HG03108 (cell line): ENCODE measurements around the gene PCNA.

ENCODE experiments used
- ATAC-seq: cut with Tn5 transposase; IDR thresholded peaks from one replicate; pipeline ENCODE4 v1.9.1; 2021; ENCODE audit warnings: moderate library complexity; ENCODE audit not compliant: unreplicated experiment

Gene PCNA

DNA sequence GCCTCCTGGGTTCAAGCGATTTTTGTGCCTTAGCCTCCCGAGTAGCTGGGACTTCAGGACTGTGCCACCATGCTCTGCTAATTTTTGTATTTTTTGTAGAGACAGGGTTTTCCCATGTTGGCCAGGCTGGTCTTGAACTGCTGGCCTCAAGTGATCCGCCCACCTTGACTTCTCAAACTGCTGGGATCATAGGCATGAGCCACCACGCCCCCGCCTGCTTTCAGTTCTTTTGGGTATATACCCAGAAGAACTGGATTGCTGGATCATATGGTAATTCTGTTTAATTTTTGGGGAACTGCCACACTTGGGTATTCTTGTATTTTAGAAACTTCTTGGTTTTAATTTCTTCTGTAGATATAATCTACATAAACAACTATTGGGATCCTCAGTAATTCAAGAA is 24.1 kb upstream of the PCNA start:
- no peak for ATAC-seq

DNA sequence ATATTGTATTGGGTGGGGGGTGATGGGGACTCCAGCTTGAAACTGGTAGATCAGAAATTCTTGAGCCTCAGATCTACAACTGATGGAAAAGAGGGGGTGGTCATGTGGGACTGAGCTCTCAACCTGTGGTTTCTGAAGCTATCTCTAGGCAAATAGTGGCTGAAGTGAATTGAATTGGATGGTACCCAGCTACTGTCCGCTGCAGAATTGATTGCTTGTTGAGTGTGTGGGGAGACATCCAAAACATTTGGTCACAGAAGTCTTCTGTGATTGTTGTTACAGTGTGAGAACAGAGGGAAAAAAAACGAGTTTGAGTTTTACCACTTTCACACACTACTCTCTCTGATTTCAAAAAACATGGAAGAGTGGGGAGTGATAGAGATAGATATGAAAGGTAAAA is 21.9 kb upstream of the PCNA start:
- no peak for ATAC-seq

DNA sequence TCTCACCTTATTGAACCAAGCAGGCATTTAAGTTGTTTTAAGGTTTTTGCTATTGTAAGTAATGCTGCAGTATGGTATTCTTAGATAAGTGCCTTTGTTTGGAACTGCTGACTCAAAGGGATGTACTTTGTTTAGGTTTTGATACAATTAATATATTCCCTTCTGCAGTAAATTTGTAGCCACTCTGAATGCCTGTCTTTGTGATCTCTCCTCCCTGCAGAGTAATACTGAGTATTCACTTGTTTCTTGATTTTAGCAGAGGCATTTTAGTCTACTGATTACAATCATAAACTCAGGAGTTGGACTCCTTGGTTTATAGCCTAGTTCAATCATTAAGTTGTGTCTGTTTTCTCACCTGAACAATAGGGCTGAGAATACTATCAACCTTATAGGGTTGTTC is 20.4 kb upstream of the PCNA start:
- no peak for ATAC-seq

DNA sequence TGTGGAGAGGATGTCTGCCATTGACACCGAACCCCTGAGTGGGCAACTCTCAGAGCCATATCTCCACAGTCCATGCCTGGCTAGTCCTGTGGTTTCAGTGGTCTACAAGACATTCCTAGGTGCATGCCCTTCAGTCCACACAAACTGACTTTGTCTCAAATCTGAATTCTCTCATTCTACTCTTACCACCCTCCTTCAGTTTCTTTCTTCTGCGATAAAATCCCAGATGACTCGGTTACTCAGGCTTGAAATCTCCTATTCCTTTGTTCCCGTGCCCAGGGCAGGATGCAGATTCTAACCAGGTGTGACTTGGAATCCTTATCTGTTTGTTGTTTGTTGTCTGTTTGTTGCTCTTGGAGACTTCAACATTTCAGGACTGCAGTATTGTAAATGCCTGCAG is 16.3 kb upstream of the PCNA start:
- ATAC-seq, result peak; percentile 28

DNA sequence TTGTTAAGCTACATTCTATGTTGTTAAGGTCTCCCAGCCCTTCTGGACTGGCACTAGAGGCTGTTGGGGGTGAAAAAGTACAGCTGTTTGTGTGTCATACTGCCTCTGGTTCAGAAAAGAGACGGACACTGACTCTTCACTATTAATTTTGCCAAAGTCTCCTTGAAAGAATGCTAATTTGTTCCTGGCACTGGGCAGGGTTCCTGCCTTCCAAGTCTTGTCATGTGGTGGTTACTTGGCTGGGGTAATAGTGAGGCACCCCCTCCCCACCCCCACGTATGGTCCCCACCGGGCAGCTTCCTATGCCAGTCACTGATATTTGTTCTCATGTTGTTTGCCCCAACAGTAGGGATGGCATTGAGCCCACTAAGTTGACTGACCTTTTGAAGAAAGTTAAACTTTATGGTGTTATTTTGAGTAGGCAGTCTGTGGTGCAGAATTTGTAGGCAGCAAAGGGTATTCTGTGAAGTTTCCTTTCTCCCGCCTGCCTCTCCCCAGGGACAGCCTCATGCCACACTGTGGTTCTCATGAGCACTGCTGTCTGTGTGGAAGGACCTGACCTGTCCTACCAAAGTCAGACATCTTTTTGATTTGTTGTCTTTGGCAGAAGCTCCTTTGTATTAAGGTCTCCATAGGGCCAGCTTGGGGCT is 15.7 kb upstream of the PCNA start:
- ATAC-seq, result peak; percentile 58

DNA sequence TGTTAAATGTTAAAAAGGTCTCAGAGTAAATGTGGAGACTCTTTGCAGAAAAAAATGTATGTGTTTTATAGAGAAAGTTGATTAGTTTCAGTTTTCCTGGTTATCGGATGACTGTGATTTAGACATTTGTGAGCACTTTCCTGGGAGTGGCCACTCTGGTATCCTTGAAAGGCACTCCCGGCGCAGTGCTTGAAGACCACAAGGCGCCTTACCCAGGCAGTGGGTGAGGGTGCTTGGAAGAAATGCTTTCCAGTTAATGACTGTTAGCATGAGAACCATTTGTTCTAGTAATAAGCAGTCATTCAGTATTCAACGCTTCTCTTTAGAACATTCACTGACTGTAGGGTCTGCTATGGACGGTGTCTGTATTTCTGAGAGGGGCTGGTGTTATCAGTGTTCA is 14.2 kb upstream of the PCNA start:
- no peak for ATAC-seq

DNA sequence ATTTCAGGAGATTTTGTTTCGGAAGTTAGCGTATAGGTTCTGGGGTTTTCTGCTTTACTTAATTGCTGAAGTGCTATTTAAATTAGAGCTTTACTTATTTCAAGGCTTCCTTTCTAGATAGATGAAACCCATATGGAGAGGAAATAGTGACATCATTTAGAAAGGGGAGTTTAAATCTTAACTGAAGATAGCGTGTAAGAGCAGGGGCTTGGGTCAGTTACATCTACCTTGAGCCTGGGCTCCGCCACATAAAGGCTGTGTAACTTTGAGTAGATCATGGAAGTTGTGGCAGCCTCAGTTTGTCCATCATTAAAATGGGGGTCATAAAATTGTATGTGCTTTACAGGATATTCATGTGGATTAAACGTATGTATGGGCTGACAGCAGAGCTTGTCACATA is 11.7 kb upstream of the PCNA start:
- no peak for ATAC-seq

DNA sequence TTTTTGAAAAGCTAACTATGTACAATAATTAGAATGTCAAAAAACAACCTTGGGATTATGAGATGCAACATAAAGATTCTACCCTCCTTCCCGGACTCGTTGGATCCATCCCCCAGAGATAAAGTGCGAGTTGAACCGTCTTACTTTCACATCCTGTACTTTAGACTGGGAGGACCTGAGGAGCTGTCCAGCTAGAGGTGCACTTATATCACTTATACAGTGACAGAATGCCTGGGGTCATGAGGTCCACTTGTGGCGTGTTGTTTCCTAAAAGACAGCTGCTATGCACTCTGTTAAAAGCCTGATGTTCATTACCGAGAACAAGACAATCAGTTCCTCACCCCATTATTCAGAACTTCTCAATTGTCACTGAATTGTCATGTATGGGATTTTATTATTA is 9.1 kb upstream of the PCNA start:
- ATAC-seq, result no peak

DNA sequence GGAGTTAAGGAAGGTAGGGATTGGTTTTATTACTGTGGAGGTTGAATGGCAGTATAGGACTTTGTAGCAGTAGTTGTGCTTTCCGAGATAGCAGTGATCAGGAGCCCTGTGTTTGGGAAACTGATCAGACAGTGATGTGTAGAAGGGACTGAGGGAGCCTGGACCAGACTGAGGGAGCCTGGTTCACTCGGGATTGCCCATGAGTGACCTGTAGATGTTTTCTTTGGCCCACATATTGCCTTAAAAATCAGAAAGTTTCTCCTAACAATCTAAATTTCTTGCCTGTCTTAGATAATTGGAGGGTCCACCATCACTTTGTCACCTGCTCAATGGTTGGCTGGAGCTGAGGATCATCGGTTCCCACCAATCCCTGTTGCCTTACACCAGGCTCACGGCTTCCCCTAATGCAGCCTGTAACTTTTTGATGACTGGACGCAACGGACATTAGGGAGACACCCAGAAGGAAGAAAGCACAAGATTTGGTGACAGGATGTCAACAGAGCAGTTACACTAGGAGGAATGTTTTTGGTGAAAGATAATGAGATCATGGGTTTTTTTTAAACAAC is 8.2 kb upstream of the PCNA start:
- no peak for ATAC-seq

DNA sequence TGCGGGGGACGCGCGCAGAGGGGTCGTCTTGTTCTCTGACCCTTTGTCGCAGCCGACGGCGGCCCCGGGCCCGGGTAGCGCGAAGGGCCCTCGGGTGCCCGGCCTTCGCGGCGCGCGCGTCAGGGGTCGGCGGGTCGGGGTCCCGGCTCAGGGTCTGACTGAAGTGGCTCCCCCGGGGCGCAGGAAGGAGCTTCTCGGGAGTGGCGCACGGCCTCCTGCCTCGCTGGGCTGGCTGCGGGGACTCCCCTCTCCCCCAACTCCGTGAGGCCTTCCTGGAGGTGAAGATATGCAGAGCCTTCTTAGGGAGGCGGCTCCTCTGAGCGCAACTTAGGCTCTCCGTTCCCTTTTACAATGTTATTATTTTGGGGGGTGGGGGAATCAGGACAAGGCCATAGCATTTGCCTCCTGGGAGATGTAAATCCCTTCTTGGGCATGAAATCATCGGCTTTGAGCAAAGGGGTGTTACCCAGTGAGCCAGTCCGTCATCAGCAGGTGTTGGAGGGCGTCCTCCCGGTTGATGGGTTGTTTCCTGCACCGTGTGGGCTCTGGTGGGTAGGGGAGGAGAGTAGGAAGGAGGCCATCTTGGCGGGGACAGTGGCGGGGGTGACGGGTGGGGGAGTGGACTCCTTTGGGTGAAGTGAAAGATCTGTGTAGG is 7.6 kb upstream of the PCNA start:
- peak; percentile 29 for ATAC-seq

DNA sequence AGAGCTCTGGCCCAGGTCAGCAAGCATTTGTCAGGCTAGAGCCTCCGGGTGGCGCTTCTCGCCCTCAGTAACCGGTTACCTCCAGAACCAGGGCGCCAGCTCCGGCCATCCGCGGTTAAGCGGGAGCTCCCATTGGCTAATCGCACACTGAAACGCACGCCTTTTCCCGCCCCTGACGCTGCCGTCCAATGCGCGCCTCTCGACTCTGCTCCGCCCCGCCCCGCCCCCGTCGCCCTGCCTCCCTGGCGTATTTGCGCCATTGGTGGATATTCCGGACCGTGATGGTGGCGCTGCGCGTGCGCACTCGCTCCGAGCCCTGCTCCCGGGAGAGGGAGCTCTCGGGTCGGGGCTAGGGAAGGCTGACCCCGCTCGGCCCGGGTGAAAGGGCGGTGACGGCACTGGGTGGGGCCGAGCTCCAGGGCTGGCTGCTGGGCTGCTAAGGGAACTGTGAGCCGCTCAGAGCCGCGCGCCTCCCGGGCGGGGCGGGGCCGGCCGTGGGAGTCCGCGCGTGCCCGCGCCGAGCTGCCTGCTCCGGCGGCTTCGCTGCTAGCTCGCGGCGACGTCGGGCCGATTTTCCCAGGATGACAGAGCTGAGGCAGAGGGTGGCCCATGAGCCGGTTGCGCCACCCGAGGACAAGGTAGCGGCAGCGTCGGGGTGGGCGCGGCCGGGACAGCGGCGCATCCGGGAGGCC is 6.9 kb upstream of the PCNA start, which contains the start of gene CDS2:
Gene CDS2 (plus strand): TSS at position 497 of the 692 bp plus-strand sequence. CDS start 85 bp downstream, at position 582.
- peak; percentile 89 for ATAC-seq

DNA sequence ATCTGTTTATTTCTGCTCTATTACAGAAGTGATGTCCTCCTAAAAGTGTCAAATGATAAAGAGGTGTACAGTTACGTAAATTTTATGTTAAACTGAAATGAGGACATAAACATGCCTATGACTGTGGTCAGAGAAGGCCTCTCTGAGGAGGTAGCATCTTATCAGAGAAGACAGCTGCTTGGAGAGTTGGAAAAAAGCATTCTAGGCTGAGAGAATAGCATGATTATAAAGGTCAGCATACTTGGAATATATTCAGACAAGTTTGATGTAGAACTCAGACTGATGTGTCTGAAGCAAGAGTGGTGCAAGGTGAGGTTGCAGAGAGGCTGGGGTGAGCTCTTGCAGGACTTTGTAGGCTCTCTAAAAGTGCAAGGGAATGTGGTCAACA is 3.1 kb upstream of the PCNA start:
- no peak for ATAC-seq

DNA sequence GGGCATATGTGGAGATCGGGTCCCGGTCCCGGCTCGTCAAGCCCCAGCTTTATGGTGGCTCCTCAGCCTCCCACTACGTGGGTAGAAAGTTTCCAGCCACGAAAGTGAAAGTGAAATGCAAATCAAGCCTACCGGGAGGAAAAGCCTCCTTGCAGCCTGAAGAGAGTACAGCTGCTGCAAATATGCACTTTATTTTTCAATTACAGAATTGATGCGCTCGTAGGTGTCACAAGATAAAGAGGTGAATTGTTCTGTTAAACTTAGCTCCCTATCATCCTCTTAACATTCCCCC is 373 bp upstream of the PCNA start:
- ATAC-seq, result no peak

DNA sequence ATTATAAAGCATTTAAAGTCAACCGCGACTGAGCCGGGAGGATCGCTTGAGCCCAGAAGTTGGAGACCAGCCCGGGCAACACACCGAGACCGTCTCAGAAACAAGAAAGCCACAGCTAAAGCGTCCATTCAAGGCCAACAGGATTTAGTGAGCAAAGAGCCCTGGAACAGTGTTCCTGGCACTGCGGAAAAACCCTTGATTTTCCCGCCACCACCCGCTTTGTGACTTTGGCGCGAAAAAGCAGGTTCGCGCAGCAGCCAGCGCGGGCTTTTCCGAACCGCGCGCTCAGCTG is 669 bp downstream of the PCNA start:
- ATAC-seq, result no peak

DNA sequence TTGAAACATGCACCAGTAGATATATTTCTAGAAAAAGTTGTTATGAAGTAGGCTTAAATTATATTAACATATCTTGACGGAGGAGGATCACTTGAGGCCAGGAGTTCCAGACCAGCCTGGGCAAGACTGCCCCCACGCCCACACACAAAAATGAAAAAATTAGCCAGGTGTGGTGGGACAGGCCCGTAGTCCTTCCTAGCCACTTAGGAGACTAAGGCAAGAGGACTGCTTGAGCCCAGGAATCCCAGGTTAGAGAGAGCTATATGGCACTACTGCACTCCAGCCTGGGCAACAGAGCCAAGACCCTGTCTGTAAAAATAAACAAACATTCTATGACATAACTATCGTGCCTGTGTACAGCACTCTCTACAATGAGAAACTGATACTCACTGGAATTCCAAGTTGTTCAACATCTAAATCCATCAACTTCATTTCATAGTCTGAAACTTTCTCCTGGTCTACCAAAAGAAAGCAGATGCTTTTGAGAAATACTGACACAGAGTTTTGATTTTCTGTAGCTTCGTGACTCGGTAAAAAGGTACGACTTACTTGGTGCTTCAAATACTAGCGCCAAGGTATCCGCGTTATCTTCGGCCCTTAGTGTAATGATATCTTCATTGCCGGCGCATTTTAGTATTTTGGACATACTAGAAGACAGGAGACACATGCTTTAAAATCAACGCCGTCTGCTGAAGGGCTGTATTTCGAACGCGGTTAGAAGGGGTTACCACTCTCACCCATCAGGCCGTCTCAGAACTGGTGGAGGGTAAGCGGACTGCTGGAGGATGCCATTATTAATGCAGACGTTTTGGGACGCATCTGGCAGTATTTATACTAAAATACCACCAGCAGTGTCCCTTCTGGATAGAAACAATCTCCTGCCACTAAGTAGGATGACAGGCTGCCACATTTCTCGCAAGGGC is 1.3 kb downstream of the PCNA start:
- no peak for ATAC-seq

DNA sequence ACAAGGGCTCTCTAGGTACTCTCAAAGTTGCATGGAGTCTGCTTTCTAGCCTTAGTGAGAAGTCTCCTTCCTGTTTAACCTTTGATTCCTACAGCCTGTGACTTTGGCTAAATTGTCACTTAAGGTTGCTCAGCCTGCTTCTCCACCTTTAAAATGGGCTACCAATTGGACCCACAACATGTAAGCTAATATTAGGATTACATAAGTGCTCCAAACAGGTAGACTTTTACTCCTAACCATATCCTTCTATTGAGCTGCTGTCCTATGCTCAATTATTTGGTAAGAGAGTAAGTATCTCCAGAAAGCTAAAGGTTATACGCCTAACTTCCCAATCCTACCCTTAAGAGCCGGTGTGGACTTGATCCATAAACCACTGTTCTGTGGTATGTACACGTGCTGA is 2.9 kb downstream of the PCNA start:
- no peak for ATAC-seq

DNA sequence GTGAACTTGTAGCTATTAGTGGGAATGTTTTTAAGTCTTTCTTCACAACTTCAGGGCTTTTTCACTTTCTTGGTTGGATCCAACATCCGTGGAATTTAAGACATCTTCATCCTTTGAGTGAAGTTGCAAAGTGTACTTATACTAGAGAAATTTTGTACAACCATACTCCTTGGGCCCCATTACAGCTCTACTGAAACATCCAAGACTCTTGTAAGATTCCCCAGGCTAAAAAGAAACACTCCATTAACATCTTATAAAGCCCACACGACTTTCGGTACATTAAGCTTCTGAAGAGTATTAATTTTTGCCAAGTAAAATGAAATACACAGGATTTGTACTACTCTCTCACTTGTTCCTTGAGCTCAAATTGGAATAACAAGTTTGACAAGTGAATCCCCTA is 5.4 kb downstream of the PCNA start:
- ATAC-seq, result no peak

DNA sequence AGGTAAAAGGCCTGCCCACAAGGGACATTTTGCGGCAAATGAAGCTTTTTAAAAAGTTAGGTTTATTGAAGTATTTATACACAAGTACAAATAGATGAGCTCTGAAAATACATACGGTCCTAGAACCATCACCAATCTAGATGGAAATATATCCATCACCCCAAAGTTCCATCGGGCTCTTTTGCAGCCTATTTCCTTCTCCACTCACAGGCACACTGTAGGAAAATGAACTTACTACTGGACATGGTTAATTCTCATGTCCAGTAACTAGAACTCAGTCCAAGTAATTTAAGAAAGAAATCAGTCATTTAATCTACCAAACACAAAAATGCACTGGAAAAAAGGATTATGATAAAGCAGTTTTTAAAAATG is 6.2 kb downstream of the PCNA start:
- ATAC-seq, result no peak

DNA sequence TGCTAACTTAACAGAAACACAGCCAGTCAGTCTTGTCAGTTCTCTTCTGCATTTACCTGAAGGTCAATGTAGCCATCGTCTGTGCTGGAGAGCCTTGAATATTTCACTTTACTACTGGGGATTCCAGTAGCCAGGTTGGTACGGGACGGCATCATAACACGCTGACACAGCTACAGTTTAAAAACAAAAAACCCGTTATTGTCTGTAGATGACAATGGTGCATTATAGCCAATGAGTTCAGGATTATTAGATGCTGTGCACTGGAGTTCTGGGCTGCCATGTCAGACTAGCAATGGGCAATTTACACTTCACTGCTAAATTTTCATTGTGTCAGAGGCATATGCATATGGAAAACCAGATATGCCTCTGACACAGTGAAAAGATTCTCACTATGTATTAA is 10.5 kb downstream of the PCNA start:
- no peak for ATAC-seq

DNA sequence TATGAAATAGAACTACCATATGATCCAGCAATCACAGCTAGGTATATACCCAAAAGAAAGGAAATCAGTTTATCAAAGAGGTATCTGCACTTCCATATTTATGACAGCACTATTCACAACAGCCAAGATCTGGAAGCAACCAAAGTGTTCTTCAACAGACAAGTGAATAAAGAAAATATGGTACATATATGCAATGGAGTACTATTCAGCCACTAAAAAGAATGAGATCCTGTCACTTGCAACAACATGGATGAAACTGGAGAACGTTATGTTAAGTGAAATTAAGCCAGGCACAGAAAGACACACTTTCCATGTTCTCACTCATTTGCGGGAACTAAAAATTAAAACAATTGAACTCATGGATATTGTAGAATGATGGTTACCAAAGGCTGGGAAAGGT is 15.3 kb downstream of the PCNA start:
- no peak for ATAC-seq

DNA sequence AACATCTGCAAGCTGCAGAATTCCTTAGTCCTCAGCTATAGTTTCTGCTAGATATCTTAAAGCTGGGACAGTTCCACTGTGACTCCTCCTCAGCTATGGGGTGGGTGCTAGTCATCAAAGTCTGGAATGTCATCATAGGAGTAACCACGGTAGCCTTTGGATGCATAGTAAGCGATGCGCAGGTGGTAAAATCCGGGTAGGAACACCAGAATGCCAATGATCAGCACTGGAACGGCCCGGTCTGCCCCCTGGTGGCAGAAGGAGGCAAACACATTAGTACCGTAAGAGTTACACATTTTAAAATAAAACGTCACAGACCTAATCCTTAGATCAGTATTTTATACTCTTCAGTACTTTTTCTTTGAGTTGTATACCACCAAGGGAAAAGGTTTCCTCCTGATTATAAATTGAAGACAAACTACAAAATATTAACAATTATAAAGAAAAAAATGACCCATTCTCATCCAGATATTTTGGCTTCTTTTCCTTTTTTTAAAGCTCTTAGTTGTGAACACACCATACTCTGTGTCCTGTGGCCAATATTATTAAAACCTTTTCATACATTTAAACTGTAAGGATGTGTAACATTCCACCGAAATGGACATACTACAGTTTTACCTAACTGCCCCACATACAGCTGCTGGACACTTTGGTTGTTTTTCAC is 18.9 kb downstream of the PCNA start:
- ATAC-seq, result no peak
